Loucy (cell line): ENCODE data around the gene TDRD12.
A peak's percentile ranks its signal among the peaks of the same experiment; 100 is the strongest.
"Not testable (repeated sequence)": the region's sequence is repeated elsewhere in the genome, so short reads cannot be mapped to it uniquely, and the experiment has no call there.

Experiments
- H2AFZ ChIP-seq: fragments of 200-600 bp; sonication (generic); 2 replicates; pipeline ENCODE4 v1.6.0; 2016; ENCODE audit warnings: antibody characterized with exemption, mild to moderate bottlenecking, low read length, moderate library complexity
- H3F3A ChIP-seq: fragments of 200-600 bp; 2 replicates; pipeline ENCODE4 v1.6.0; 2016; ENCODE audit warnings: antibody characterized with exemption, low read depth, mild to moderate bottlenecking
- H3K27me3 ChIP-seq: fragments of 200-600 bp; sonication (generic); 2 replicates; pipeline ENCODE4 v1.6.1; 2014; ENCODE audit warnings: low read length, mild to moderate bottlenecking; ENCODE audit not compliant: insufficient read depth, poor library complexity, severe bottlenecking
- H3K36me3 ChIP-seq: fragments of 200-600 bp; sonication (generic); 2 replicates; pipeline ENCODE4 v1.6.1; 2016; ENCODE audit warnings: low read length; ENCODE audit not compliant: insufficient read depth
- H3K4me1 ChIP-seq: fragments of 200-600 bp; sonication (generic); 2 replicates; pipeline ENCODE4 v1.5.1; 2014; ENCODE audit warnings: low read length, mild to moderate bottlenecking; ENCODE audit not compliant: insufficient read depth, poor library complexity, severe bottlenecking
- H3K4me2 ChIP-seq: fragments of 200-600 bp; sonication (generic); 2 replicates; pipeline ENCODE4 v1.6.0; 2014; ENCODE audit warnings: antibody characterized with exemption, low read length, low read depth, mild to moderate bottlenecking; ENCODE audit not compliant: poor library complexity, severe bottlenecking
- H3K4me3 ChIP-seq: fragments of 200-600 bp; sonication (generic); 2 replicates; pipeline ENCODE4 v1.5.1; 2014; ENCODE audit warnings: low read length, mild to moderate bottlenecking, mixed read lengths; ENCODE audit not compliant: poor library complexity, severe bottlenecking
- H3K79me2 ChIP-seq: fragments of 200-600 bp; sonication (generic); 2 replicates; pipeline ENCODE4 v1.6.1; 2014; ENCODE audit warnings: low read length; ENCODE audit not compliant: insufficient read depth
- H3K9ac ChIP-seq: fragments of 200-600 bp; sonication (generic); 2 replicates; pipeline ENCODE4 v1.6.0; 2014; ENCODE audit warnings: mild to moderate bottlenecking, low read depth, low read length, moderate library complexity; ENCODE audit not compliant: poor library complexity, severe bottlenecking
- H3K9me2 ChIP-seq: fragments of 200-600 bp; sonication (generic); replicated peaks from 2 replicates; pipeline ENCODE4 v1.6.1; 2016; ENCODE audit warnings: low read depth, low read length, mixed read lengths
- H3K9me3 ChIP-seq: fragments of 200-600 bp; sonication (generic); 2 replicates; pipeline ENCODE4 v1.6.1; 2014; ENCODE audit warnings: mild to moderate bottlenecking, antibody characterized with exemption, low read length, low read depth; ENCODE audit not compliant: insufficient read depth
- H4K20me1 ChIP-seq: fragments of 200-600 bp; sonication (generic); 2 replicates; pipeline ENCODE4 v1.6.0; 2014; ENCODE audit warnings: antibody characterized with exemption, low read length, mild to moderate bottlenecking; ENCODE audit not compliant: insufficient read depth, poor library complexity, severe bottlenecking
- CTCF ChIP-seq: fragments of 200-600 bp; sonication (generic); conservative IDR thresholded peaks from 2 replicates; pipeline ENCODE4 v1.5.1; 2014; ENCODE audit warnings: mild to moderate bottlenecking, antibody characterized with exemption, low read length
- EZH2phosphoT487 ChIP-seq: fragments of 200-600 bp; IDR thresholded peaks from 2 replicates; pipeline ENCODE4 v1.6.1; 2018; ENCODE audit warnings: antibody characterized with exemption, mild to moderate bottlenecking, moderate library complexity, borderline replicate concordance

The TDRD12 gene

GRCh38 chr19:32691291-32691951 lies 28.1 kb upstream of the TDRD12 start, which contains the start of gene NUDT19:
TSS of gene NUDT19 (plus strand) at chr19:32691821. CDS start at chr19:32691961, 140 bp downstream.
- Histone ChIP-seq H3F3A (no peaks in the 10 kb centered on the region), H2AFZ (peak within 1 kb of the TSS; percentile 94), H3K79me2 (peaks cover 56% of the 10 kb centered on the region), H3K4me2 (peak within 1 kb of the TSS; percentile 92), H3K4me1 (peaks cover 37% of the 10 kb centered on the region), H3K36me3 (no peaks in the 10 kb centered on the region), H3K9ac (peak within 1 kb of the TSS; percentile 97), H3K9me2 (no peaks in the 10 kb centered on the region), H4K20me1 (peaks cover 31% of the 10 kb centered on the region), H3K9me3 (no peaks in the 10 kb centered on the region), H3K4me3 (peak within 1 kb of the TSS; percentile 100), H3K27me3 (no peaks in the 10 kb centered on the region)
- TF ChIP-seq CTCF (no peak), EZH2phosphoT487 (no peak)

- Histone ChIP-seq H3K9me3 (no peaks in the 10 kb centered on the region), H3K79me2 (peaks cover 63% of the 10 kb centered on the region), H3K9me2 (no peaks in the 10 kb centered on the region), H3K36me3 (no peaks in the 10 kb centered on the region), H2AFZ (peak overlapping the region; percentile 94), H3K9ac (peak overlapping the region; percentile 97), H3K27me3 (no peaks in the 10 kb centered on the region), H3F3A (no peaks in the 10 kb centered on the region), H4K20me1 (peaks cover 39% of the 10 kb centered on the region), H3K4me2 (peak overlapping the region; percentile 92), H3K4me1 (peaks cover 39% of the 10 kb centered on the region), H3K4me3 (peak overlapping the region; percentile 100)
- TF ChIP-seq CTCF (no peak), EZH2phosphoT487 (no peak)
These were observed 27.4 kb upstream of the TDRD12 start for GRCh38 chr19:32691952-32692726.

- Histone ChIP-seq H4K20me1 (peaks cover 44% of the 10 kb centered on the region), H3K4me2 (peak overlapping the region; percentile 92), H3K36me3 (0 out of 2 replicates have a peak, but pooled peaks cover 2% of the 10 kb centered on the region), H3K79me2 (peaks cover 68% of the 10 kb centered on the region), H3F3A (no peaks in the 10 kb centered on the region), H3K9me3 (no peaks in the 10 kb centered on the region), H3K27me3 (no peaks in the 10 kb centered on the region), H3K9ac (peak overlapping the region; percentile 97), H3K9me2 (no peaks in the 10 kb centered on the region), H2AFZ (peak overlapping the region; percentile 94), H3K4me1 (peaks cover 44% of the 10 kb centered on the region), H3K4me3 (peak overlapping the region; percentile 100)
- TF ChIP-seq EZH2phosphoT487 (no peak), CTCF (no peak)
These were observed 26.9 kb upstream of the TDRD12 start for GRCh38 chr19:32692727-32693061.

- not testable (repeated sequence) for H2AFZ ChIP-seq, H3K27me3 ChIP-seq, H3F3A ChIP-seq, H3K36me3 ChIP-seq, H3K9me3 ChIP-seq, H3K9me2 ChIP-seq
- Histone ChIP-seq H3K79me2 (peaks cover 73% of the 10 kb centered on the region), H3K4me1 (peaks cover 44% of the 10 kb centered on the region), H3K4me3 (peak overlapping the region; percentile 100), H4K20me1 (peaks cover 47% of the 10 kb centered on the region), H3K4me2 (peak overlapping the region; percentile 92), H3K9ac (peak overlapping the region; percentile 97)
These were observed 26.1 kb upstream of the TDRD12 start for GRCh38 chr19:32693151-32694108.
